NCI-H2029 (cell line): ENCODE results near the gene RPL29.
"Not testable (repeated sequence)": the region's sequence is repeated elsewhere in the genome, so short reads cannot be mapped to it uniquely, and the experiment has no call there.

ENCODE experiments used
- DNase-seq: peaks from one replicate; lab custom pipeline; 2025; lab: John Stamatoyannopoulos, UW

The RPL29 gene

DNA sequence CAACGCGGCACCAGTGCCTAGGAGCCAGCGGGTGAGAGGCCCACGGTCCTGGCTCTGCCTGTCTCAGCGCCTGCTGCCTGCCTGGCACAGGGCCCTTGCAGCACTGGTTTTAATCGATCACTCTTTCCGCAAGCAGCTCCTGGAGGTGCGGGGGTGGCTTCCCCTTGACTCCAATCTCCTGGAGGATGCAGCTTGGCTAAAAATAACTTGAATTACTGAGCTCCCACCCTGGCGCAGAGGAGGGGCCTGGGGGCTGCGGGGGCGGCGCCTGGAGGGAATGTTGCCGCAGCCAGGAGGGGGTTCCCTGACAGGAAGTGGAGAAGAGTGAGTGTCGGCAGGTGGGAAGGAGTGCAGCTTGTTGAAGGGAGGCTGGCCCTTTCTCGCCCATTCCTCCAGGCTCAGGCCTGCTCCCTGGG lies 9.9 kb upstream of the RPL29 start:
- no peak for DNase-seq

DNA sequence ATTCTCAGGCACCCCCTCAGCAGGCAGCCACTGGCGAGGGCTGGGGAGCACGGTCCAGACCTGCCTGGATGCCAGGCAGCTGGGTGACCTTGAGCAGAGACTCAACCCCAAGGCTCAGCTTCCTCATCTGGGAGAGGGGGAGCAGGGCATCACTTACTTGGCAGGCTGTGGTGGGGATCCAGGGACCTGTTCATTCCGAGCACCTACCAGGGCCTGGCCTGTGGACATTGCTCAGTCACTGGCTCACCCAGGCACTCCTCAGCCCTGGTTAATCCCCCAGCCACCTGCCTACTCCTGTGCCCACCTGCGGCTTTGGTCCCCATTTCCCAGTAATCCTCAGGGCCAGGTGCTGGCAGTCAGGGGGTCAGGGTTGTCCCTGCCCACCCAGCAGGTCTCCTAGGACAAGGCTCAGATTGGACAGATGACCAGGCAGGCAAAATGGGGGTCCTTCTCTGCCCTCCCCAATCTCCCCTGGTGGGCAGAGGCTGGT lies 9.3 kb upstream of the RPL29 start:
- no peak for DNase-seq

DNA sequence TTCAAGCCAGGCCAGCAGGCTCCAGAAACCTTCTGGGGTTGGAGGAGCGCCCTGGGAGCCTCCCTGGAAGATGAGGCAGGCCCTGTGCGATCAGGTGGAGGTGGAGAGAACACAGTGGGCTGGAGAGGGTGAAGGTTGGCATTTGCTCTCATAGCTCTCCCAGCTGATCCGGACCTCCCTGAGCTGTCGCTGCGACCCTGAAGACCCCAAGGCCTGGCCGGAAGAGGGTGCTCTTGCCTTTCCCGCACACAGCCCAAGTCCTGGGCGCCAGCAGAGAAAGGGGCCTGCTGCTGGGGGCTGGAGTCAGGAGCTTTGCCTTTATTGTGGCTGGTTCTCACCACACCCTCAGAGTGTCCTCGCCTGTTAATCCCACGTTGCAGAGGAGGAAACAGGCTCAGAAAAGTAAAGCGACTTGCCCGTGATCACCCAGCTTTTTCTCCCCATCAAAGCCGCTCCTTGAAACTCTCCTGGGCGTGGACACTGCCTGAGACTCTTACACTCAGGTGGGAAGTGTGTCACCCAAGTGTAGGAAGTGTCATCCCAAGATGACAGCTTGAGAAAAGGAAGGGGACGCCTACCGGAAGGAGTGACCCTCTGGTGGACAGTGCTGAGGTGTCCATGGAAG lies 8.6 kb upstream of the RPL29 start:
- no peak for DNase-seq

GRCh38 chr3:52002748-52003147 lies 7.1 kb upstream of the RPL29 start:
- DNase-seq, result no peak

DNA sequence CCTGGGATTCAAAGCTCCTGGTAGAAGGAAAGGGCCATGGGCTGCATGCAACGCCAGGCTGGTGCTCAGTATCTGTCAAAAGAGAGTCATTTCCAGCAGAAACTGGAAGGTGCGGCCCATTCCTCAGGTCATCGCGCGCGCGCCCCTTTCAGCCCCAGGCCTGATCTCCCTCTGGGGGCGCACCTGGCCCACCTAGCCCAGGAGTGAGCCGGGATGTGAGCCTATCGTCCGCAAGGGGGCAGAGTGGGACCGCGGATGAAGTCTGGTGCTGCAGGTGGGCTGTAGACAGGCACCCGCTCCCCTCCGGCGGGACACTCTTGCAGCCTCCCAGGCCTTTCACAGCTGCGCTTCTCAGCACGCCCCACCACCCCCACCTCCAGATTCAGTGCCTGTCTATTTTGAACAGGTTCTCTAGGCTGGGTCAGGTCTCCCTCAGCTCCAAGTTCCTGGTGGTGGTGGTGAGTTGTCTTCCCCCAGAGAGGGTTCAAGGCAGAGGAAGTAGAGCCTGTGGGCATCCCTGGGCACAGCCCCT lies 5.8 kb upstream of the RPL29 start:
- no peak for DNase-seq

- DNase-seq, result no peak
Measured at GRCh38 chr3:51999846-52000245, 4.2 kb upstream of the RPL29 start.

DNA sequence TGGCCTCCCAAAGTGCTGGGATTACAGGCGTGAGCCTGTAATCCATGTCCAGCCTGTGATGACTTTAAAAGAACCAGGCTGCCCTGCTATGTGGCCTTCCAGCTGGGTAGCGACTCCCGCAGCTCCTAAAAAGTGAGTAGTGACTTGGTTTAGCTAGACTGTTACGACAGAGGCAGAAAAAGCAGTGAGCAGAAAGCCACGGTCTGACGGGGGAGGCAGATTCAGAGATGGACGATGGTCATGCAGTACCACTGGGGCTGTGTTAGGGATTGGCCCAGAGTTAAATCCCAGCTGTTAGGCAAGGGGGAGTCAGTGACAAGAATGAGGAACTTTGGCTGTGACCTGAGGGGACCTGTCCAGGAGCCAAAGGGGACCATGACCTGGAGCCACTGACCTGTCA lies 3.1 kb upstream of the RPL29 start:
- DNase-seq, result no peak

GRCh38 chr3:51997935-51998596 lies 2.4 kb upstream of the RPL29 start:
- DNase-seq, result no peak

GRCh38 chr3:51997172-51997571 lies 1.5 kb upstream of the RPL29 start:
- no peak for DNase-seq

- no peak for DNase-seq
Measured at GRCh38 chr3:51994530-51994929, 1.2 kb downstream of the RPL29 start.

DNA sequence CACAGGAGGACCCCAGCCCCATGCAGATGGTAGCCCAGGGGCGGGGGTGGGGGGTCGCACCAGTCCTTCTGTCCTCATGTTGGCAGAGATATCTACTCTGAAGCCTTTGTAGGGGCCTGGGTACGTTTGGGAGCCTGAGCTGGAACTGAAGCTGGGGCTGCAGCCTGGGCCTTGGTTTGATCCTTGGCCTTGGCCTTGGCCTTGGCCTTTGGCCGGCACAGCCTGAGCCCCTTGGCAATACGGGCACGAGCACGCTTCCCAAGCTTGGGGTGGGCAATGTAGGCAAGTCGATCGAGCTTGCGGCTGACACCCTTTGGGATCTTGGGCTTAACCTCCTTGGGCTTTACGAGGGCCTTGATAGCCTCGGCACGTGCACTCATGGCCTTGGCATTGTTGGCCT lies 2.0 kb downstream of the RPL29 start:
- not testable (repeated sequence) for DNase-seq

GRCh38 chr3:51992017-51992682 lies 3.5 kb downstream of the RPL29 start:
- no peak for DNase-seq

DNA sequence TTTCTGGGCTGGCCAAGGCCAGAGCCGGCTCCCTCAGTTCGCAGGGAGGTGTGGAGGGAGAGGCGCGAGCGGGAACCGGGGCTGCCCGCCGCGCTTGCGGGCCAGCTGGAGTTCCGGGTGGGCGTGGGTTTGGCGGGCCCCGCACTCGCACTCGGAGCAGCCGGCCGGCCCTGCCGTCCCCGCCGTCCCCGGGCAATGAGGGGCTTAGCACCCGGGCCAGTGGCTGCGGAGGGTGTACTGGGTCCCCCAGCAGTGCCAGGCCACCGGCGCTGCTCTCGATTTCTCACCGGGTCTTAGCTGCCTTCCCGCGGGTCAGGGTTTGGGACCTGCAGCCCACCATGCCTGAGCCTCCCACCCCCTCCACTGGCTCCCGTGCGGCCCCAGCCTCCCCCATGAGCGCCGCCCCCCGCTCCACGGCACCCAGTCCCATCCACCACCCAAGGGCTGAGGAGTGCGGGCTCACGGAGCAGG lies 5.2 kb downstream of the RPL29 start:
- DNase-seq, result not testable (repeated sequence)

- no peak for DNase-seq
Measured at GRCh38 chr3:51988286-51989146, 7.2 kb downstream of the RPL29 start.

DNA sequence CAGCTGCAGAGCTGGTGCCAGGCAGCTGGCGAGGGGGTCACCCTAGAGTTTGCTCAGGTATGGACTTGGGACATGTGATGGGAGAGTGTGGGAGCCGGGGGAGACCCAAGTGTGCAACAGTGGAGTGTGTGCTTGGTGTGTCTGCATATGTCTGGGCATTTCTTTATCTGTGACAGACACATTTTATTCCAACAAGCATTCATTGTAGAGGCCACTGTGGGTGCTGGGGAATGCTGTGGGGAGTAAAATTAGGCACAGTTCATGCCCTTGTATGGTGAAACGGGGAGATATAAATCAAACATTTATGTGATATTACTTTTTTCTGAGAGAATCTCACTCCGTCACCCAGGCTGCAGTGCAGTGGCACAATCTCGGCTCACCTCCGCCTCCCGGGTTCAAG lies 8.1 kb downstream of the RPL29 start:
- no peak for DNase-seq

DNA sequence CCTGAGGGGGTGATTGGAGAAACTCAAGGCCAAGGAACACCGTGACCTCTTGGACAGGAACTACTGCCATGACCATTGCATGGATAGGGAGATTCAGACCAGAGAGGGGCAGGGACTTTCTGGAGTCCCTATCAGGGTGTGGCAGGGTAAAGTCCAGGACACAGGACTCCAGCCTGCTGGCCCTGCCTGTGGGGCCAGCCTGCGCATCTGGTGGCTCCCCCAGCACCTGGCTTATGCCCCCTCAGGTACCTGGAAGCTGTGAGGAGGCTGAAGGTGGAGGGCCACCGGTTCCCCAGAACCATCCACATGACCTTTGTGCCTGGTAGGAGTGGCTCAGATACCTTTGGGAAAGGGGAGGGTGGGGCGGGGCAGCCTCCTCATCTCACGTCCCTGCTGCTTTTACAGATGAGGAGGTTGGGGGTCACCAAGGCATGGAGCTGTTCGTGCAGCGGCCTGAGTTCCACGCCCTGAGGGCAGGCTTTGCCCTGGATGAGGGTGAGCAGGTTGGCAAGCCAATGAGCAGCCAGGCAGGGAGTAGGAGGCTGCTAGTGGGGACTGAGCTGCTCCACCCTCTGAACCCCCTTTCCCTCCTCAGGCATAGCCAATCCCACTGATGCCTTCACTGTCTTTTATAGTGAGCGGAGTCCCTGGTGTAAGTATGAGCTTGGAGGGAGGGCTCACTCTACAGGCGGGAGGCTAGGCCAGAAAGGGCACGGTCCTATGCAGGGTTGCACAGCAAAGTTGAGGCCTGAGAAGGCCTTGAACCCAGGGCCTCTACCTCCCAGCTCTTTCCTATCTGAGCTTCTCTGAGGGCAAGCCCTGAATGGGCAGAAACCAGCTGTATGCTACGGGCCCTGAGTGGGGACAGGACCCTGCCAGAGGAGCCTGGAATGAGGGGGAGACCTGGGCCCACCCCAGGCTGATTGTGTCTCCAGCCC lies 9.4 kb downstream of the RPL29 start:
- DNase-seq, result no peak

DNA sequence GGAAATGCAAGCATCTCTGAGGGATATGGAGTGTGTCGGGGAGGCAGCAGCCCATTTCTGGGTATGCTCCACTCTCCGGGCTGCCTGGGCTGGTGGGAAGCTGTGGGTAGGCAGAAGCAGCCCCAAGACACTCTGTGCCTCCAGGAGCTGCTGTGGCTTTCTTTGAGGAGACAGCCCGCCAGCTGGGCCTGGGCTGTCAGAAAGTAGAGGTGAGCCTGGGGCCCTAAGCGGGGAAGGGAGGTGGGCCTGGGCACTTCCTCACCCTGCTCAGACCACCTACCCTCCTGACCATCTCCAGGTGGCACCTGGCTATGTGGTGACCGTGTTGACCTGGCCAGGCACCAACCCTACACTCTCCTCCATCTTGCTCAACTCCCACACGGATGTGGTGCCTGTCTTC lies 10.6 kb downstream of the RPL29 start:
- no peak for DNase-seq

DNA sequence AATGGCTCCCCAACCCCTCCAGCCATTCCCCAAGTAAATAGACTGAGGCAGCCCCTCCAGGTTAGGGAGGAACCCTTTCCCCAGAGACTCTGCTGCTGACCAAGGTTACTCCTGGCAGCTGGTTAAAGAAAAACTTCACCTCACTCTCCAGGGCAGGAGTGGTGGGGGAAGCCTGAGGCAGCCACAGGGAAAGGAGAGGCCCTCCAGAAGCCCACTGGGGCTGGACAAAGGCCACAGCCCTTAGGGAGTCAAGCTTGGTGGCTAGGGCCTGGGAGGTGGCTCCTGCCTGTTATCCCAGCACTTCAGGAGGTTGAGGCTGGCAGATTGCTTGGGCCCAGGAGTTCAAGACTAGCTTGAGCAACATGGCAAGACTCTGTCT lies 11.4 kb downstream of the RPL29 start:
- DNase-seq, result no peak

GRCh38 chr3:51983578-51984268 lies 12.0 kb downstream of the RPL29 start:
- DNase-seq, result no peak
